Activated CD8-positive, alpha-beta memory T cell treated with anti-CD3 and anti-CD28 coated beads, Interleukin-2, amount 50 U/mL, for 1 hour (primary cell): ENCODE data around the gene GALNT12.

Experiments
- DNase-seq: peaks from one replicate; pipeline ENCODE4 v3.0.0-alpha.2; 2020; ENCODE audit errors: extremely low read depth

The GALNT12 gene

GRCh38 chr9:98783518-98784226, 23.8 kb upstream of the GALNT12 start:
- DNase-seq = no peak

GRCh38 chr9:98784831-98785806, 22.4 kb upstream of the GALNT12 start:
- no peak for DNase-seq

GRCh38 chr9:98786750-98787510, 20.5 kb upstream of the GALNT12 start:
- DNase-seq = no peak

GRCh38 chr9:98787766-98788335, 19.6 kb upstream of the GALNT12 start:
- no peak for DNase-seq

- no peak for DNase-seq
These were observed 17.9 kb upstream of the GALNT12 start for GRCh38 chr9:98789483-98790133.

GRCh38 chr9:98790134-98790841, 17.2 kb upstream of the GALNT12 start:
- DNase-seq = no peak

- DNase-seq = no peak
These were observed 16.4 kb upstream of the GALNT12 start for GRCh38 chr9:98790842-98791607.

GRCh38 chr9:98791608-98792490, 15.6 kb upstream of the GALNT12 start:
- no peak for DNase-seq

GRCh38 chr9:98793031-98793430, 14.4 kb upstream of the GALNT12 start:
- no peak for DNase-seq

GRCh38 chr9:98794802-98795201, 12.7 kb upstream of the GALNT12 start:
- no peak for DNase-seq

GRCh38 chr9:98795295-98795955, 12.0 kb upstream of the GALNT12 start:
- DNase-seq = no peak

GRCh38 chr9:98795970-98796363, 11.5 kb upstream of the GALNT12 start:
- no peak for DNase-seq

- peak; percentile 26 for DNase-seq
These were observed 10.9 kb upstream of the GALNT12 start, which contains the start of gene ANKS6 for GRCh38 chr9:98796364-98797101. ANKS6 (minus strand) TSS chr9:98796555; CDS start chr9:98796491, 64 bp downstream.

- no peak for DNase-seq
These were observed 10.0 kb upstream of the GALNT12 start for GRCh38 chr9:98797491-98797890.

GRCh38 chr9:98798254-98798653, 9.2 kb upstream of the GALNT12 start:
- DNase-seq = no peak

- no peak for DNase-seq
These were observed 5.9 kb upstream of the GALNT12 start for GRCh38 chr9:98801561-98801960.

- no peak for DNase-seq
These were observed 5.5 kb upstream of the GALNT12 start for GRCh38 chr9:98801969-98802371.
